GM12873 (cell line): ENCODE measurements around the gene REXO5.

Experiments used
- CTCF ChIP-seq: IDR thresholded peaks from 2 replicates; pipeline ENCODE4 v1.5.1; 2012; ENCODE audit warnings: low read depth, mild to moderate bottlenecking, moderate library complexity, low read length, control low read depth; ENCODE audit not compliant: insufficient read depth; ENCODE audit errors: missing control alignments

The REXO5 gene

DNA sequence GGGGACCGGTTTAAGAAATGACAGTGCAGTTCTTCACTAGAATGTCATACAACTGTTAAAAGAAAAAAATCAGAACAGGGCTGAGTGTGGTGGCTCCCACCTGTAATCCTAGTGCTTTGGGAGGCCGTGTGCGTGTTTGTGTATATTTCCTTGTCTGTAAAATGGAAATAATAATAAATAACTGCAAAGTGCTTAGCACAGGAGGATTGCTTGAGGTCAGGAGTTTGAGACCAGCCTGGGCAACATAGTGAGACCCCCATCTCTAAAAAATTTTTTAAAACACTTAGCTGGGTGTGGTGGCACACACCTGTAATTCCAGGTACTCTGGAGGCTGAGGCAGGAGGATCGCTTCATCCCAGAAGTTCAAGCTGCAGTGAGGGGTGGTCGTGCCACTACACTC, 40.0 kb upstream of the REXO5 start:
- no peak for TF ChIP-seq CTCF

DNA sequence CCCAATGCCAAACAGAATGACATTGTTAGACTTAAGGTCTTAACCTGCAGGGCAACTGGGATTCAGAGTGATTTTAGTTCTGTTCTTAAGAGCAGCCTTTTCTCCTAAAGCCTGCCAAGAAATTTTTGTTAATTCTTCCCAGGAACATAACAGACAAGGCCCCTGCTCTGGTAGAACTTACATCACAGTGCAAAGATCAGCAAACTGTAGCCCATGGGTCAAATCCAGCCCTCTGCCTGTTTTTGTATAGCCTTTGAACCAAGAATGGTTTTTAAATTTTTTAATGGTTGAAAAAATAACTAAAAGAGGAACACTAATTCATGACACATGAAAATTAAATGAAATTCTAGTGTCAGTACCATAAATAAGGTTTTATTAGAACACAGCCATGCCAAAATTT, 38.8 kb upstream of the REXO5 start:
- no peak for TF ChIP-seq CTCF

DNA sequence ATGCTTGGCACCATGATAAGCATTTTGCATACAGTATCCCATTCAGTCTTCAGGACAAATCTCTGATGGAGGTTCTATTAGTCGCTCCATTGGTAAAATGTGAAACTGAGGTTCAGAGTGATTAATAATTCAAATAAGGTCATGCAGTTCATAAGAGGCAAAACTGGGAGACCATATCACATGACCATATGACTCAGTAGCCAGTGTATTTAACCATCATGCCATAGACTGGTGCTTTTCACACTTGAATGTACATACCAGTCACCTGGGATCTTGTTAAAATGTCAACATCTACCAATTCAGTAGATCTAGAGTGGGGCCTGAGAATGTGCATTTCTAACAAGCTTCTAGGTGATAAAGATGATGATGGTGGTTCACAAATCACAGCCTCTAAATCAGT, 38.2 kb upstream of the REXO5 start:
- TF ChIP-seq CTCF = no peak

- no peak for TF ChIP-seq CTCF
These were observed 37.5 kb upstream of the REXO5 start for GRCh38 chr16:20768818-20769217.

GRCh38 chr16:20773679-20774078, 32.6 kb upstream of the REXO5 start:
- TF ChIP-seq CTCF = no peak

DNA sequence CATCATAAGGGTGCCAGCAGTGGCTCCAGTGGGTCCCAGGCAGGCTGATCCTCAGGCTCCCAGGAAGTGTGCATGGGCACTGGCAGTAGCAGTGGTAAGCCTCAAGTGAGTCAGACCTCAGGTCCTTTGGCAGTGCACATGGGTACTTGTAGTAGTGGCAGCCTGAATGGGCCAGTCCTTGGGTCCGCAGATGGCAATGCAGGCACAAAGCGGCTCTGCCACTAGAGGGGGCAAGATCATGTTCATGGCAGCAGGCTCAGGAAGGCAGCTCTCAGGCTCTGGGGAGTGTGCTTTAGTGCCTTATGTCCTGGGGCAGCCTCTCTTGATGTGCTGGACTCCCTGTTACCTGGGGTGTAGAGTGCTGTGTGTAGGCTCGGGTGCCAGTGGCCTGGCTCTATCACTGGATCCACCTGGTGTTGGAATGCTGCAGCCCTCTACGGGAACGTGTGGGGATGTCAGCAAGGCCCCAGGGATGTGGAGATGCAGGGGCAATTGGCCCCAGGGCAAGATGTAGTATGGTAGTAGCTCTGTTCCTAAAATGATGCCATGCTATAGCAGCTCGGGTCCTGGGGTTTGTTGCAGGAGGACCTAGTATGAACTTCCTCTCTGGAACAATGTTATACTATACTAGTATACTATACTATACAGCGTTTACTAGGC, 31.5 kb upstream of the REXO5 start:
- peak; percentile 95 for TF ChIP-seq CTCF

GRCh38 chr16:20781697-20782096, 24.6 kb upstream of the REXO5 start:
- no peak for TF ChIP-seq CTCF

DNA sequence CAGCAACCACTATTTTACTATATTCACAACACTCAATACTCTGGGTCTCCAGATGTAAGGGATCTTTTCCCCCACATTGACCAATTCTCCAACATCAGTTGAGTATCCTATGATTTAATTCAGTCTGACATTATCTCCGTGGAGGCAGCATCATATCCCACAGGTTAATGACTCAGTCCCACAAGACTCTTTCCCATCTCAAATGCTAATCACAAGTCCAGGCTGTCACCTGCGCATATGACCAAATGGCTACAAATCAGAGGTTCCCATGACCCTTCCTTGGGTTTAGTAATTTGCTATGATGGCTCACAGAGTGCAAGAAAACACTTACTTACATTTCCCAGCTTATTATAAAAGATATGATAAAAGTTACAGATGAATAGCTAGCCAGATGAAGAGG, 23.9 kb upstream of the REXO5 start:
- no peak for TF ChIP-seq CTCF
